Aorta (tissue), 5 donors: ENCODE data around the gene PHLPP1. TPM values are rescaled to one million over a fixed set of nuclear protein-coding genes. Genes with fewer than 3 reads are reported as not detected.
"Not testable (repeated sequence)": the region's sequence is repeated elsewhere in the genome, so short reads cannot be mapped to it uniquely, and the experiment has no call there.

Experiments used
- ATAC-seq: fragments of 200-7000 bp; cut with Tn5 transposase; one replicate; pipeline ENCODE4 v1.9.1; 2022; ENCODE audit warnings: moderate library complexity; ENCODE audit not compliant: low FRiP score
- DNase-seq, 2 donors: peaks; one replicate each; pipeline ENCODE4 v3.0.0-alpha.2; 2020
- H3K27ac ChIP-seq, 2 donors: one replicate each; pipeline ENCODE4 v1.5.1; 2013; ENCODE audit warnings: low read length in 2 of 2, mild to moderate bottlenecking in 2 of 2, moderate library complexity in 2 of 2, control low read depth in 1 of 2, inconsistent platforms in 1 of 2, low read depth in 1 of 2
- H3K27me3 ChIP-seq, 2 donors: one replicate each; pipeline ENCODE4 v1.6.1; 2013; ENCODE audit warnings: control low read depth in 1 of 2, low read length in 1 of 2, mild to moderate bottlenecking in 1 of 2, moderate library complexity in 1 of 2; ENCODE audit not compliant: insufficient read depth in 2 of 2, control insufficient read depth in 1 of 2
- H3K36me3 ChIP-seq, 2 donors: one replicate each; pipeline ENCODE4 v1.6.1; 2013; ENCODE audit warnings: control low read depth in 1 of 2, low read length in 1 of 2, mild to moderate bottlenecking in 1 of 2; ENCODE audit not compliant: insufficient read depth in 2 of 2, control insufficient read depth in 1 of 2
- H3K4me1 ChIP-seq, 2 donors: one replicate each; pipeline ENCODE4 v1.6.1; 2013; ENCODE audit warnings: low read length in 2 of 2, control low read depth in 1 of 2, mild to moderate bottlenecking in 1 of 2, moderate library complexity in 1 of 2; ENCODE audit not compliant: insufficient read depth in 2 of 2, control insufficient read depth in 1 of 2
- H3K4me3 ChIP-seq, 2 donors: one replicate each; pipeline ENCODE4 v1.5.1; 2013; ENCODE audit warnings: low read length in 2 of 2, control low read depth in 1 of 2, mild to moderate bottlenecking in 1 of 2
- H3K9me3 ChIP-seq: one replicate; pipeline ENCODE4 v1.6.1; 2013; ENCODE audit warnings: mild to moderate bottlenecking, low read length; ENCODE audit not compliant: control insufficient read depth
- WGBS, 2 donors: extraction: QIAGEN DNeasy Blood & Tissue Kit; methylation state at CpG; one replicate each; pipeline ENCODE4 v1.1.7; 2013; 5-methylcytosine and 5-hydroxymethylcytosine counted together
- intact Hi-C, 2 donors: fragments of 100-400 bp; cut with DNase I; formaldehyde crosslinking; loops; one replicate each; pipeline versions ENCODE4 v1.14.2 to v1.15.0; 2022
- polyA plus RNA-seq, 2 donors: library from polyadenylated mRNA; stranded (reverse); fragments of 200-250 nt; gene quantifications; one replicate each; pipeline ENCODE4 v1.2.3, GENCODE V29; 2013
- total RNA-seq, 2 donors: library from RNA; stranded (reverse); fragmentation: NEBNext Ultra II Directional; extraction: Animal tissue kit (Norgen Biotek cat#: 25700); gene quantifications; one replicate each; pipeline ENCODE4 v1.2.1, GENCODE V29; 2021
- donor health status: healthy with polysubstance abuse.
- donor health status: Bipolar disorder and iron deficiency.
- donor health status: DM: no; HTN: no; CAD: no.
- donor health status: DM: no; HTN: no; CAD: no.
- donor health status: DM: yes; HTN: yes; CAD: no.

The PHLPP1 gene
- total and polyA plus RNA-seq, 4 donors = 1.6 to 16.5 (median 8.3) TPM

- not testable (repeated sequence) for DNase-seq, H3K4me1 ChIP-seq
These were observed 198.5 kb downstream of the PHLPP1 start for GRCh38 chr18:62913824-62914223.

GRCh38 chr18:62914871-62915392 is 199.6 kb downstream of the PHLPP1 start:
- WGBS, 2 donors = 96 to 97% methylated on average over 3 of the region's 3 CpGs
- Histone ChIP-seq H3K4me1 (no peaks in the 10 kb centered on the region), H3K4me3 (no peak overlapping the region), H3K27ac (no peak overlapping the region), H3K27me3 (no peaks in the 10 kb centered on the region), H3K36me3 (no peaks in the 10 kb centered on the region), H3K9me3 (no peaks in the 10 kb centered on the region)
- ATAC-seq (no peak), DNase-seq (no peak)
- intact Hi-C loops = no loop called here

More at GRCh38 chr18:62913824-62914223, 198.5 kb downstream of the PHLPP1 start:
- H3K36me3 ChIP-seq, H3K27me3 ChIP-seq, H3K4me3 ChIP-seq, intact Hi-C loops, H3K9me3 ChIP-seq, H3K27ac ChIP-seq, ATAC-seq: not testable (repeated sequence)
- WGBS, 2 donors = 77 to 82% methylated on average over 7 of the region's 7 CpGs

GRCh38 chr18:62918361-62918760 is 203.0 kb downstream of the PHLPP1 start:
- intact Hi-C loops = no loop called here
- no peak overlapping the region for H3K27ac ChIP-seq
- no peaks in the 10 kb centered on the region for H3K36me3 ChIP-seq
- ATAC-seq (no peak), DNase-seq (no peak)
- H3K4me1 ChIP-seq = no peaks in the 10 kb centered on the region
- H3K27me3 ChIP-seq = no peaks in the 10 kb centered on the region
- no peaks in the 10 kb centered on the region for H3K9me3 ChIP-seq
- H3K4me3 ChIP-seq = no peak overlapping the region

- no peak for ATAC-seq
- no peaks in the 10 kb centered on the region for H3K9me3 ChIP-seq
- intact Hi-C loops = no loop called here
- no peak overlapping the region for H3K27ac ChIP-seq
- WGBS, 2 donors = 29 to 35% methylated on average over 2 of the region's 2 CpGs
- no peaks in the 10 kb centered on the region for H3K36me3 ChIP-seq
- no peak overlapping the region for H3K4me3 ChIP-seq
- no peaks in the 10 kb centered on the region for H3K4me1 ChIP-seq
- H3K27me3 ChIP-seq = no peaks in the 10 kb centered on the region
- DNase-seq = no peak
These were observed 203.9 kb downstream of the PHLPP1 start for GRCh38 chr18:62919109-62919838.

GRCh38 chr18:62925031-62925688 is 209.8 kb downstream of the PHLPP1 start:
- ATAC-seq (no peak), DNase-seq (no peak)
- WGBS, 2 donors = 92 to 94% methylated on average over 5 of the region's 5 CpGs
- intact Hi-C loops = no loop called here
- no peaks in the 10 kb centered on the region for H3K27me3 ChIP-seq
- no peak overlapping the region for H3K27ac ChIP-seq
- no peak overlapping the region for H3K4me3 ChIP-seq
- H3K9me3 ChIP-seq = no peaks in the 10 kb centered on the region
- no peaks in the 10 kb centered on the region for H3K4me1 ChIP-seq
- H3K36me3 ChIP-seq = no peaks in the 10 kb centered on the region

GRCh38 chr18:62928326-62928725 is 213.0 kb downstream of the PHLPP1 start:
- WGBS, 2 donors = 76 to 81% methylated on average over 1 of the region's 1 CpG

GRCh38 chr18:62933261-62933887 is 218.0 kb downstream of the PHLPP1 start:
- WGBS, 2 donors = 74 to 77% methylated on average over 2 of the region's 2 CpGs
- Histone ChIP-seq H3K27ac (no peak overlapping the region), H3K36me3 (no peaks in the 10 kb centered on the region), H3K4me1 (no peaks in the 10 kb centered on the region), H3K9me3 (no peaks in the 10 kb centered on the region), H3K27me3 (no peaks in the 10 kb centered on the region), H3K4me3 (no peak overlapping the region)
- no peak for ATAC-seq
- no peak for DNase-seq
- intact Hi-C loops = no loop called here

More at GRCh38 chr18:62928326-62928725, 213.0 kb downstream of the PHLPP1 start:
- Histone ChIP-seq H3K9me3 (no peaks in the 10 kb centered on the region), H3K27ac (no peak overlapping the region), H3K4me3 (no peak overlapping the region), H3K27me3 (no peaks in the 10 kb centered on the region), H3K36me3 (no peaks in the 10 kb centered on the region), H3K4me1 (no peaks in the 10 kb centered on the region)
- ATAC-seq = no peak
- no peak for DNase-seq
- intact Hi-C loops = no loop called here

- H3K4me3 ChIP-seq = no peak overlapping the region
- no peaks in the 10 kb centered on the region for H3K27me3 ChIP-seq
- intact Hi-C loops = no loop called here
- WGBS, 2 donors = 80 to 81% methylated on average over 3 of the region's 3 CpGs
- H3K36me3 ChIP-seq = no peaks in the 10 kb centered on the region
- H3K9me3 ChIP-seq = no peaks in the 10 kb centered on the region
- no peak for DNase-seq
- H3K27ac ChIP-seq = peak overlapping the region in 1 of 2 donors; percentile 93
- ATAC-seq = no peak
- H3K4me1 ChIP-seq = no peaks in the 10 kb centered on the region
These were observed 220.7 kb downstream of the PHLPP1 start for GRCh38 chr18:62935994-62936393.
